PC-3 (cell line): ENCODE results near the gene EIF4B. TPM values are rescaled to one million over a fixed set of nuclear protein-coding genes. Genes with fewer than 3 reads are reported as not detected.
"Not testable (repeated sequence)": the region's sequence is repeated elsewhere in the genome, so short reads cannot be mapped to it uniquely, and the experiment has no call there.

Source experiments
- ATAC-seq: fragments of 200-7000 bp; cut with Tn5 transposase; 2 replicates; pipeline ENCODE4 v1.9.1; 2020; ENCODE audit warnings: mild to moderate bottlenecking, moderate library complexity
- BruUV-seq: library from RNA; stranded (reverse); fragments of 400-500 nt; replicated peaks from 2 replicates; lab custom pipeline; 2021; lab: Mats Ljungman, UMichigan
- CTCF ChIA-PET: fragments of 300-600 bp; sonication (Branson Sonifier 250); formaldehyde crosslinking; loops from one replicate; lab custom pipeline; 2022; ENCODE audit warnings: antibody characterized with exemption; lab: Charles Lee
- POLR2A ChIA-PET: fragments of 300-600 bp; sonication (Branson Sonifier 250); formaldehyde crosslinking; loops from one replicate; lab custom pipeline; 2022; ENCODE audit warnings: antibody characterized with exemption; ENCODE audit not compliant: unreplicated experiment; lab: Charles Lee
- DNase-seq: peaks from one replicate; pipeline ENCODE4 v3.0.0-alpha.2; 2015
- H2AFZ ChIP-seq: fragments of 300-600 bp; sonication (generic); 2 replicates; pipeline ENCODE4 v1.6.0; 2016; ENCODE audit warnings: antibody characterized with exemption, low read length
- H3F3A ChIP-seq: fragments of 300-600 bp; sonication (generic); one replicate; pipeline ENCODE4 v1.6.0; 2017; ENCODE audit warnings: antibody characterized with exemption, low read length, control low read depth, mild to moderate bottlenecking; ENCODE audit not compliant: unreplicated experiment
- H3K27ac ChIP-seq: fragments of 300-600 bp; sonication (generic); 2 replicates; pipeline ENCODE4 v1.5.1; 2016; ENCODE audit warnings: mild to moderate bottlenecking, low read length
- H3K27me3 ChIP-seq: fragments of 300-600 bp; sonication (generic); 2 replicates; pipeline ENCODE4 v1.6.1; 2016; ENCODE audit warnings: low read length, mixed read lengths
- H3K36me3 ChIP-seq: fragments of 300-600 bp; sonication (generic); 2 replicates; pipeline ENCODE4 v1.6.1; 2016; ENCODE audit warnings: low read depth, mixed run types, low read length, mixed read lengths
- H3K4me1 ChIP-seq: fragments of 300-600 bp; sonication (generic); 2 replicates; pipeline ENCODE4 v1.5.1; 2016; ENCODE audit warnings: low read length; ENCODE audit not compliant: insufficient read depth
- H3K4me2 ChIP-seq: fragments of 300-600 bp; sonication (generic); 2 replicates; pipeline ENCODE4 v1.6.0; 2016; ENCODE audit warnings: low read length
- H3K4me3 ChIP-seq: fragments of 300-600 bp; sonication (generic); 2 replicates; pipeline ENCODE4 v1.5.1; 2016; ENCODE audit warnings: mild to moderate bottlenecking, low read length, mixed read lengths
- H3K79me2 ChIP-seq: fragments of 300-600 bp; sonication (generic); 2 replicates; pipeline ENCODE4 v1.6.1; 2017; ENCODE audit warnings: low read length, mixed read lengths
- H3K9ac ChIP-seq: fragments of 300-600 bp; sonication (generic); 2 replicates; pipeline ENCODE4 v1.6.0; 2016; ENCODE audit warnings: mild to moderate bottlenecking, low read length
- H3K9me2 ChIP-seq: fragments of 300-600 bp; sonication (generic); replicated peaks from 2 replicates; pipeline ENCODE4 v1.6.1; 2016; ENCODE audit warnings: mixed run types, low read length, mixed read lengths
- H3K9me3 ChIP-seq: fragments of 300-600 bp; sonication (generic); 2 replicates; pipeline ENCODE4 v1.6.1; 2016; ENCODE audit warnings: low read length, mixed read lengths
- H4K20me1 ChIP-seq: fragments of 300-600 bp; sonication (generic); 2 replicates; pipeline ENCODE4 v1.6.1; 2016; ENCODE audit warnings: low read length, mixed read lengths
- EZH2 ChIP-seq: fragments of 300-600 bp; sonication (generic); IDR thresholded peaks from one replicate; pipeline ENCODE4 v1.6.1; 2017; ENCODE audit warnings: antibody characterized with exemption, mild to moderate bottlenecking, low read length; ENCODE audit not compliant: unreplicated experiment
- EZH2phosphoT487 ChIP-seq: fragments of 300-600 bp; sonication (generic); IDR thresholded peaks from 2 replicates; pipeline ENCODE4 v1.6.1; 2018; ENCODE audit warnings: mild to moderate bottlenecking, antibody characterized with exemption, low read length, borderline replicate concordance
- intact Hi-C: fragments of 100-400 bp; cut with micrococcal nuclease; formaldehyde crosslinking; loops from 2 replicates; pipeline ENCODE4 v1.9.0; 2023
- total RNA-seq: library from RNA; depleted of rRNA; stranded (reverse); fragments of >200 nt; gene quantifications from 2 replicates; pipeline ENCODE4 v1.2.3, GENCODE V29; 2014
- TF ChIP-seq, protein P1 (sequence below): fragments of 300-600 bp; sonication (generic); conservative IDR thresholded peaks from 2 replicates; pipeline ENCODE4 v1.5.1; 2017; ENCODE audit warnings: antibody characterized with exemption, low read depth, mild to moderate bottlenecking, low read length

Gene EIF4B
- total RNA-seq, 1 experiment from 2014 or later = 424 TPM

DNA sequence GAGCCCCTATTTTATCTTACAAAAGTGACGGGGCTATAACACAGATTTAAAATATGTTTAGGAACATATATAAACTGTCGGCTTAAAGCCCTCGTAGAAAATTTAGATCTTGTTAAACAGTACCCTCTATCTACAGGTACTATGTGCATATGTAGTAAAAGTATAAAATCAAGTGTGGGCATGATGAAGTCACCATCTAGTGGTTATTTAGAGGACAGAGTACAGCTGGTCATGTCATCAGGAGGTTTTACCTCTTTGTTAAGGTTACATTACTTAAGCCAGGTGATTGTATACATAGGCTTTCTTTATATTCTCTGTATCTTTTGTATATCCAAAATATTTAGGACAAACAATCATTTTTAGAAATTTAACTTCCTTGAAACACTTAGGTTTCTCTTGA, 25.4 kb downstream of the EIF4B start:
- Histone ChIP-seq H3K27ac (no peak overlapping the region), H3K9ac (no peak overlapping the region), H2AFZ (no peak overlapping the region), H3K4me3 (no peak overlapping the region), H3K4me1 (no peaks in the 10 kb centered on the region), H4K20me1 (0 out of 2 replicates have a peak, but pooled peaks cover 14% of the 10 kb centered on the region), H3K27me3 (no peaks in the 10 kb centered on the region), H3F3A (no peaks in the 10 kb centered on the region), H3K9me3 (no peaks in the 10 kb centered on the region), H3K36me3 (peaks cover 65% of the 10 kb centered on the region), H3K4me2 (no peak overlapping the region), H3K9me2 (no peaks in the 10 kb centered on the region), H3K79me2 (0 out of 2 replicates have a peak, but pooled peaks cover 12% of the 10 kb centered on the region)
- TF ChIP-seq, protein P1, sequence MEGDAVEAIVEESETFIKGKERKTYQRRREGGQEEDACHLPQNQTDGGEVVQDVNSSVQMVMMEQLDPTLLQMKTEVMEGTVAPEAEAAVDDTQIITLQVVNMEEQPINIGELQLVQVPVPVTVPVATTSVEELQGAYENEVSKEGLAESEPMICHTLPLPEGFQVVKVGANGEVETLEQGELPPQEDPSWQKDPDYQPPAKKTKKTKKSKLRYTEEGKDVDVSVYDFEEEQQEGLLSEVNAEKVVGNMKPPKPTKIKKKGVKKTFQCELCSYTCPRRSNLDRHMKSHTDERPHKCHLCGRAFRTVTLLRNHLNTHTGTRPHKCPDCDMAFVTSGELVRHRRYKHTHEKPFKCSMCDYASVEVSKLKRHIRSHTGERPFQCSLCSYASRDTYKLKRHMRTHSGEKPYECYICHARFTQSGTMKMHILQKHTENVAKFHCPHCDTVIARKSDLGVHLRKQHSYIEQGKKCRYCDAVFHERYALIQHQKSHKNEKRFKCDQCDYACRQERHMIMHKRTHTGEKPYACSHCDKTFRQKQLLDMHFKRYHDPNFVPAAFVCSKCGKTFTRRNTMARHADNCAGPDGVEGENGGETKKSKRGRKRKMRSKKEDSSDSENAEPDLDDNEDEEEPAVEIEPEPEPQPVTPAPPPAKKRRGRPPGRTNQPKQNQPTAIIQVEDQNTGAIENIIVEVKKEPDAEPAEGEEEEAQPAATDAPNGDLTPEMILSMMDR = peak; percentile 37
- TF ChIP-seq EZH2 = no peak
- ChIA-PET POLR2A (no interaction called here), CTCF (no interaction called here)
- DNase-seq (no peak), ATAC-seq (peak; percentile 46; the same call in 1 of the 2 replicates)
- intact Hi-C loops = no loop called here
- no TSS peak for BruUV-seq

DNA sequence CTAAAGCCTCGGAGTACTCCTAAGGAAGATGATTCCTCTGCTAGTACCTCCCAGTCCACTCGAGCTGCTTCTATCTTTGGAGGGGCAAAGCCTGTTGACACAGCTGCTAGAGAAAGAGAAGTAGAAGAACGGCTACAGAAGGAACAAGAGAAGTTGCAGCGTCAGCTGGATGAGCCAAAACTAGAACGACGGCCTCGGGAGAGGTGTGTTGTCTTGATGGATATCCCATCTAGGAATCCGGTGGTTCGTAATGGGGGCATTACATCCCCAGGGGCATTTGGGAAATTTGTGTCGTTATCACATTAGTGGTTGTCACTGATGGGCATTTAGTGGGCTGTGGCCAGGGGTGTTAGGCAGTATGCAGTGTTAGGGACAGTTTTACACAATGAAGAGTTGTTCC, 27.6 kb downstream of the EIF4B start:
- H3K79me2 ChIP-seq, H3K27ac ChIP-seq, DNase-seq, H2AFZ ChIP-seq, H3K4me2 ChIP-seq, CTCF ChIA-PET, BruUV-seq, POLR2A ChIA-PET, intact Hi-C loops, H3F3A ChIP-seq, ATAC-seq, H3K9me2 ChIP-seq, H3K9me3 ChIP-seq, H3K9ac ChIP-seq, H3K4me3 ChIP-seq, H3K27me3 ChIP-seq, H3K4me1 ChIP-seq: not testable (repeated sequence)
- H4K20me1 ChIP-seq = 0 out of 2 replicates have a peak, but pooled peaks cover 14% of the 10 kb centered on the region
- peaks cover 64% of the 10 kb centered on the region for H3K36me3 ChIP-seq

DNA sequence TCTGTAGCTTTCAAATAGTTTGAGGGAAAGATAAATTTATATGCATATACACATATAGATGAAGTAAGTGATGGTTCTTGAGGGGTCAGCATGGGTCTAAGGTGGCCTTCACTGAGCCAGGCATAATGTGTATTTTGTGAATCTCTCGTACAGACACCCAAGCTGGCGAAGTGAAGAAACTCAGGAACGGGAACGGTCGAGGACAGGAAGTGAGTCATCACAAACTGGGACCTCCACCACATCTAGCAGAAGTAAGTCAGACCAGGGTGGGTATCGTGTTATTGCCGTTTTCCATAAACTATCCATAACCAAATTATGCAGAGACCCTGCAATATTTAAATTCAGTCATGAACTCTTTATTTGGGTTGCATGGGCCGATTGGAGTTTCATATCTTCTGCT, 28.2 kb downstream of the EIF4B start:
- ChIA-PET CTCF (no interaction called here), POLR2A (no interaction called here)

More for the DNA sequence above, 28.2 kb downstream of the EIF4B start:
- Histone ChIP-seq H2AFZ (no peak overlapping the region), H4K20me1 (0 out of 2 replicates have a peak, but pooled peaks cover 14% of the 10 kb centered on the region), H3K27ac (no peak overlapping the region), H3K9me3 (no peaks in the 10 kb centered on the region), H3K9me2 (no peaks in the 10 kb centered on the region), H3K4me2 (no peak overlapping the region), H3K4me1 (no peaks in the 10 kb centered on the region), H3K36me3 (peaks cover 69% of the 10 kb centered on the region), H3K9ac (no peak overlapping the region), H3F3A (peaks cover 1% of the 10 kb centered on the region), H3K27me3 (no peaks in the 10 kb centered on the region), H3K79me2 (0 out of 2 replicates have a peak, but pooled peaks cover 8% of the 10 kb centered on the region), H3K4me3 (no peak overlapping the region)
- no peak for ATAC-seq
- TF ChIP-seq EZH2phosphoT487 (no peak), EZH2 (no peak)
- TF ChIP-seq, protein P1 = no peak
- no TSS peak for BruUV-seq
- intact Hi-C loops = no loop called here
- no peak for DNase-seq
